Naive thymus-derived CD8-positive, alpha-beta T cell (primary cell): ENCODE measurements around the gene GBGT1. TPM values are rescaled to one million over a fixed set of nuclear protein-coding genes. Genes with fewer than 3 reads are reported as not detected.

Experiments
- ATAC-seq, 2 donors: fragments of 150-1000 bp; cut with Tn5 transposase in 1 of 2; sonication (Bioruptor Pico), chemical (Tn5 transposase) in 1 of 2; 1 replicate in 1 of 2; 2 replicates in 1 of 2; pipeline ENCODE4 v1.10.0; 2021; ENCODE audit warnings: mild to moderate bottlenecking in 2 of 2, moderate library complexity in 2 of 2
- POLR2A ChIA-PET: fragments of 350-600 bp; sonication (Branson Sonifier 250); formaldehyde crosslinking; loops from one replicate; lab custom pipeline; 2021; ENCODE audit warnings: antibody characterized with exemption; lab: Charles Lee
- DNase-seq, 10 donors: peaks; one replicate each; pipeline versions ENCODE4 v3.0.0 to v3.0.0-alpha.2; 2020 to 2022
- H3K27ac Mint-ChIP-seq, 10 donors: one replicate each; pipeline ENCODE4 v1.8.0; 2020 to 2022; ENCODE audit warnings: mild to moderate bottlenecking in 10 of 10, mixed read lengths in 10 of 10, moderate library complexity in 4 of 10, inconsistent platforms in 1 of 10
- H3K27me3 Mint-ChIP-seq, 5 donors: one replicate each; pipeline ENCODE4 v1.8.0; 2021 to 2022; ENCODE audit warnings: mixed read lengths in 5 of 5
- H3K36me3 Mint-ChIP-seq, 3 donors: one replicate each; pipeline ENCODE4 v1.8.0; 2020 to 2022; ENCODE audit warnings: mixed read lengths in 3 of 3, mild to moderate bottlenecking in 2 of 3, inconsistent platforms in 1 of 3
- H3K4me1 Mint-ChIP-seq, 4 donors: one replicate each; pipeline ENCODE4 v1.8.0; 2021 to 2022; ENCODE audit warnings: mixed read lengths in 4 of 4
- H3K4me3 Mint-ChIP-seq, 10 donors: one replicate each; pipeline ENCODE4 v1.8.0; 2020 to 2022; ENCODE audit warnings: mild to moderate bottlenecking in 10 of 10, mixed read lengths in 10 of 10, moderate library complexity in 6 of 10, inconsistent platforms in 1 of 10
- H3K9me3 Mint-ChIP-seq, 9 donors: one replicate each; pipeline ENCODE4 v1.8.0; 2020 to 2022; ENCODE audit warnings: mixed read lengths in 9 of 9, mild to moderate bottlenecking in 3 of 9, inconsistent platforms in 1 of 9, moderate library complexity in 1 of 9
- polyA plus RNA-seq, 3 donors: library from polyadenylated mRNA; unstranded; fragments of 300-500 nt; fragmentation: Illumina TruSeq; gene quantifications; one replicate each; pipeline ENCODE4 v1.2.3, GENCODE V29; 2021
- total RNA-seq, 8 experiments: library from RNA in 2 of 8; stranded (reverse) in 2 of 8; gene quantifications; one replicate each; pipeline ENCODE4 v1.2.3 and lab custom pipeline; 2021 to 2026

GBGT1 gene
- total and polyA plus RNA-seq, 5 experiments from 2014 or later, result 4.1 to 4.9 TPM; not detected in 3

DNA sequence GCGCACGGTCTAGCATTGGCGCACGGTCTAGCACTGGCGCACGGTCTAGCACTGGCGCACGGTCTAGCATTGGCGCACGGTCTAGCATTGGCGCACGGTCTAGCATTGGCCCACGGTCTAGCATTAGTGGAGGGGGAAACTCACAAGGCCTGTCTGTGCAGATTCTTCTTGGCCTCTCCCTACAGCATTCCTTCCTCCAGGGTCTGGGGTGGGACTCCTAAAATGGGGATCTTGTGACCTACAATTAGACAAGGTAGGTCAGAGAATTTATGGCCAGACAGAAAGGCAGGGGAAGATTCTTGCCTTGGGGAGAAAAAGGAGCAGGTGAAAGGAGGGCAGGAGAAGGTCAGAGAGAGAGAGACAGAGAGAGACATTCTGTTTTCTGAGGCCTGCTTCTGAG lies 5.4 kb upstream of the GBGT1 start:
- H3K27me3 Mint-ChIP-seq, result peaks cover 0 to 1% (median 0%) of the 10 kb centered on the region in 5 donors
- POLR2A ChIA-PET, result no interaction called here

GRCh38 chr9:133168432-133168831 lies 4.7 kb upstream of the GBGT1 start:
- peaks cover 0 to 1% (median 0%) of the 10 kb centered on the region in 5 donors for H3K27me3 Mint-ChIP-seq
- H3K9me3 Mint-ChIP-seq, result no peaks in the 10 kb centered on the region
- no peak overlapping the region for H3K4me3 Mint-ChIP-seq
- POLR2A ChIA-PET, result no interaction called here
- ATAC-seq (no peak), DNase-seq (no peak)
- no peak overlapping the region for H3K27ac Mint-ChIP-seq
- H3K4me1 Mint-ChIP-seq, result peaks cover 1 to 9% (median 5%) of the 10 kb centered on the region in 4 donors
- H3K36me3 Mint-ChIP-seq, result no peaks in the 10 kb centered on the region

More for the DNA sequence above, 5.4 kb upstream of the GBGT1 start:
- ATAC-seq (no peak), DNase-seq (no peak)
- peaks cover 0 to 6% (median under 1%) of the 10 kb centered on the region in 4 donors for H3K4me1 Mint-ChIP-seq
- H3K9me3 Mint-ChIP-seq, result no peaks in the 10 kb centered on the region
- H3K27ac Mint-ChIP-seq, result peak overlapping the region in 1 of 10 donors; percentile 55
- no peaks in the 10 kb centered on the region for H3K36me3 Mint-ChIP-seq
- H3K4me3 Mint-ChIP-seq, result no peak overlapping the region

- Mint-ChIP-seq H3K27ac (no peak overlapping the region), H3K9me3 (no peaks in the 10 kb centered on the region), H3K4me1 (peaks cover 1 to 9% (median 5%) of the 10 kb centered on the region in 4 donors), H3K27me3 (peaks cover 0 to 1% (median 0%) of the 10 kb centered on the region in 5 donors), H3K4me3 (no peak overlapping the region), H3K36me3 (no peaks in the 10 kb centered on the region)
- POLR2A ChIA-PET, result no interaction called here
- ATAC-seq, result no peak
- no peak for DNase-seq
Observed at GRCh38 chr9:133167769-133168168, 4.1 kb upstream of the GBGT1 start.

- no peak for DNase-seq
- POLR2A ChIA-PET, result no interaction called here
- H3K36me3 Mint-ChIP-seq, result no peaks in the 10 kb centered on the region
- peaks cover 0 to 2% (median 0%) of the 10 kb centered on the region in 5 donors for H3K27me3 Mint-ChIP-seq
- peaks cover 1 to 9% (median 5%) of the 10 kb centered on the region in 4 donors for H3K4me1 Mint-ChIP-seq
- no peak for ATAC-seq
- H3K9me3 Mint-ChIP-seq, result no peaks in the 10 kb centered on the region
- H3K4me3 Mint-ChIP-seq, result no peak overlapping the region
- H3K27ac Mint-ChIP-seq, result no peak overlapping the region
Observed at GRCh38 chr9:133167096-133167730, 3.5 kb upstream of the GBGT1 start.

GRCh38 chr9:133166392-133166791 lies 2.7 kb upstream of the GBGT1 start:
- ATAC-seq, result no peak
- Mint-ChIP-seq H3K4me1 (peaks cover 1 to 13% (median 5%) of the 10 kb centered on the region in 4 donors), H3K36me3 (no peaks in the 10 kb centered on the region), H3K9me3 (no peaks in the 10 kb centered on the region), H3K27me3 (peaks cover 0 to 4% (median 1%) of the 10 kb centered on the region in 5 donors), H3K4me3 (no peak overlapping the region), H3K27ac (peak overlapping the region in 1 of 10 donors; percentile 31)
- POLR2A ChIA-PET, result no interaction called here
- DNase-seq, result no peak

DNA sequence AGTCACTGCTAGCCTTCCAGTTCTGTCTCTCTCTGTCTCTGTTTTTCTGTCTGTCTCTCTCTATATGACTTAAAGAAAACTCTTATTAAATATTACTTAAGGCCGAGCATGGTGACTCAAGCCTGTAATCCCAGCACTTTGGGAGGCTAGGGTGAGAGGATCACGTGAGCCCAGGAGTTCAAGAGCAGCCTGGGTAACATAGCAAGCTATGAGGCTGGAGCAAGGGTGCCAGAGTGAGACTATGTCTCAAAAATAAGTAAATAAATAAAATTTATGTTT lies 1.7 kb upstream of the GBGT1 start:
- DNase-seq (no peak), ATAC-seq (no peak)
- no peaks in the 10 kb centered on the region for H3K9me3 Mint-ChIP-seq
- H3K27ac Mint-ChIP-seq, result no peak overlapping the region
- no peaks in the 10 kb centered on the region for H3K36me3 Mint-ChIP-seq
- H3K4me1 Mint-ChIP-seq, result peaks cover 1 to 15% (median 6%) of the 10 kb centered on the region in 4 donors
- H3K27me3 Mint-ChIP-seq, result peaks cover 0 to 4% (median 2%) of the 10 kb centered on the region in 5 donors
- H3K4me3 Mint-ChIP-seq, result peak overlapping the region in 1 of 10 donors; percentile 29
- POLR2A ChIA-PET, result no interaction called here

- Mint-ChIP-seq H3K4me3 (peak overlapping the region; percentile 58 to 84 (median 72)), H3K27ac (no peak overlapping the region), H3K9me3 (no peaks in the 10 kb centered on the region), H3K36me3 (no peaks in the 10 kb centered on the region), H3K27me3 (peaks cover 0 to 4% (median 2%) of the 10 kb centered on the region in 5 donors), H3K4me1 (peaks cover 1 to 15% (median 7%) of the 10 kb centered on the region in 4 donors)
- POLR2A ChIA-PET, result interaction anchor here (1.5 kb wide), 1 partner anchor 17 kb away, joined by 3 read pairs; no protein-coding TSS in a partner anchor
- DNase-seq (no peak), ATAC-seq (no peak)
Observed at GRCh38 chr9:133164191-133164590, 477 bp upstream of the GBGT1 start.

GRCh38 chr9:133162861-133163503 lies 732 bp downstream of the GBGT1 start:
- Mint-ChIP-seq H3K27ac (peak overlapping the region in 1 of 10 donors; percentile 62), H3K36me3 (no peaks in the 10 kb centered on the region), H3K27me3 (peaks cover 0 to 4% (median 2%) of the 10 kb centered on the region in 5 donors), H3K4me3 (peak overlapping the region in 6 of 10 donors; percentile 23 to 77 (median 56)), H3K9me3 (no peaks in the 10 kb centered on the region), H3K4me1 (peaks cover 1 to 15% (median 7%) of the 10 kb centered on the region in 4 donors)
- DNase-seq (no peak), ATAC-seq (peak in 1 of 2 donors; percentile 8)
- POLR2A ChIA-PET, result interaction anchor here (1.5 kb wide), 1 partner anchor 15 kb away, joined by 3 read pairs; no protein-coding TSS in a partner anchor

DNA sequence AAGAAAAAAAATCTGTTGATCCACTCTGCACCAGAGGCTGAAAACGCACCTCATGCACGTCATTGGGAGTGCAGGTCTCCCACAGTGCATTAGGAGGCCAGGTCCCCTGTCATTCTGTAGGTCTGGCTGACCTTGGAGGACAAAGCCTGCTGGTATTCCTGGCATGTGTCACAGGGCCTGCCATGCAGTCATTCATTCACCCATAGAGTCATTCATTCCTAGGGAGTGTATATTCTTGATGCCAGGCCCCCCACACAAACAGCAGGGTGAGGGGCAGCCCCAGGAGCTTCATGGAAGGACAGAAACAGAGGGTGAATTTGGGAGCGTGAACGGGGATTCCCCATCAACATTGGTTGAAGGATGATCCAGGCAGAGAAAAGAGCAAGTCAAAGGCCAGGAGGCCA lies 2.2 kb downstream of the GBGT1 start:
- POLR2A ChIA-PET, result no interaction called here
- Mint-ChIP-seq H3K4me1 (peaks cover 1 to 15% (median 7%) of the 10 kb centered on the region in 4 donors), H3K9me3 (no peaks in the 10 kb centered on the region), H3K27ac (peak overlapping the region in 1 of 10 donors; percentile 72), H3K36me3 (no peaks in the 10 kb centered on the region), H3K27me3 (peaks cover 0 to 4% (median 2%) of the 10 kb centered on the region in 5 donors), H3K4me3 (peak overlapping the region in 8 of 10 donors; percentile 7 to 74 (median 45))
- DNase-seq (no peak), ATAC-seq (no peak)

DNA sequence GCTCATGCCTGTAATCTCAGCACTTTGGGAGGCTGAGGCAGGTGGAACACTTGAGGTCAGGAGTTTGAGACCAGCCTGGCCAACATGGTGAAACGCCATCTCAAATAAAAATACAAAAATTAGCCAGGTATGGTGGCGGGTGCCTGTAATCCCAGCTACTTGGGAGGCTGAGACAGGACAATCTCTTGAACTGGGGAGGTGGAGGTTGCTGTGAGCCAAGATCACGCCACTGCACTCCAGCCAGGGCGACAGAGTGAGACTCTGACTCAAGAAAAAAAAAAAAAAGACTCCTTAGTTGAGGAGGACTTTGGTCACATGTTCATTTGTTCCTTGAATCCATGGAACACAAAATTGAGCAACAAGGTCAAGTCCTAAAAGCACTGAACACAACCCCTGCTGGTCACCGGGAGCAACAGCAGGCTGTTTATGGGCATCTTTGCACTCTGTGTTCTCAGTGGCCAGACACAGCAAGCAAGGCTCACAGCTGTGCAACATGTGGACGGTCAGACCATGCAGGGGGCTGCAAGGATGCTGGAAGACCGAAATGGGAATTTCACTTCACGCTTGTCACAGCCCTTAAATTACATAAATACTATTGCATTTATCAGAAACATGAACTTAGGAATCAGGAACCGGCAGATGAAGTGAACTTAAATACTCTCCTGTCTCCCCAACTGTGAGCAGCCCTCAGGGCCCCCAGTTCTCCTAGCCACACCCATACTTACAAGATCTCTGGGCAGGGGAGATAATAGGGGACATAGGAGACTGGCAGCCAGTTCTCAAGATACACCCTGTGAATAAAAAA lies 2.8 kb downstream of the GBGT1 start:
- Mint-ChIP-seq H3K36me3 (no peaks in the 10 kb centered on the region), H3K27ac (peak overlapping the region in 2 of 10 donors; percentile 14 to 31), H3K4me3 (peak overlapping the region in 4 of 10 donors; percentile 33 to 71 (median 48)), H3K4me1 (peaks cover 1 to 15% (median 7%) of the 10 kb centered on the region in 4 donors), H3K9me3 (no peaks in the 10 kb centered on the region), H3K27me3 (peaks cover 0 to 4% (median 2%) of the 10 kb centered on the region in 5 donors)
- peak; percentile 76 to 81 for ATAC-seq
- POLR2A ChIA-PET, result no interaction called here
- DNase-seq, result peak in 3 of 10 donors; percentile 29 to 35 (median 33)

DNA sequence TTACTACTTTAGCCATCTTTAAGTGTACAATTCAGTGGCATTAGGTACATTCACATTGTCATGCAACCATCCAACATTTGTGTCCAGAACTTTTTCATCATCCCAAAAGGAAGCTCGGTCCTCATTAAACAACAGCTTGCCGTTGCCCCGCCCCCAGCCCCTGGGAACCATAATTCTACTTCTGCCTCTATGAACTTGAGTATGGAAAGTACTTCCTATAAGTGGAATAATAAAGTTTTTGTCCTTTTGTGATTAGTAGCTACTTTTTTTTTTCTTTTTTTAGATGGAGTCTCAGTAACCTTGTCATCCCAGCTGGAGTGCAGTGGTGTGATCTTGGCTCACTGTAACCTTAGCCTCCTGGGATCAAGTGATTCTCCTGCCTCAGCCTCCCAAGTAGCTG lies 5.0 kb downstream of the GBGT1 start:
- peak overlapping the region in 1 of 10 donors; percentile 27 for H3K27ac Mint-ChIP-seq
- POLR2A ChIA-PET, result no interaction called here

DNA sequence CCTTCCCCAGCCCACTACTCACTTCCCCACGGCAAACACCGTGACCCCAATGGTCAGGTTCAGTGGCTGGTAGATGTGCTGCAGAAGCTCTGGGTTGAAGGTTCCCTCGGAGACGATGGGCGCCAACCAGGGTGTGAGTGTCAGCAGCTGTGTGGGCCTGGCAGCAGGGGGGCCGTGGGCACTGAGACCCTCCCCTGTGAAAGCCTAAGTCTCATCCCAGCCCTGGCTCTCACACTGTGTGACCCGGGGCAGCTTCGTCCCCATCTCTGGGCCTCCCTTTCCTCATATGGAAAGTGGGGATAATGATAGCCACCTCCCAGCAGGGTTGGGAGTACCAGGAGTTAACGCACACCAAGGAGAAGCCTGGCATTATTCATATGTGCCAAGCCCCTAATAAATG lies 8.6 kb downstream of the GBGT1 start:
- peak overlapping the region in 1 of 10 donors; percentile 73 for H3K27ac Mint-ChIP-seq
- H3K4me1 Mint-ChIP-seq, result peaks cover 0 to 3% (median under 1%) of the 10 kb centered on the region in 4 donors
- peak in 1 of 10 donors; percentile 38 for DNase-seq
- POLR2A ChIA-PET, result interaction anchor here (1.5 kb wide), 1 partner anchor 47 kb away, joined by 4 read pairs; no protein-coding TSS in a partner anchor
- ATAC-seq, result no peak
- no peaks in the 10 kb centered on the region for H3K36me3 Mint-ChIP-seq
- H3K9me3 Mint-ChIP-seq, result no peaks in the 10 kb centered on the region
- H3K4me3 Mint-ChIP-seq, result no peak overlapping the region
- H3K27me3 Mint-ChIP-seq, result no peaks in the 10 kb centered on the region

More for the DNA sequence above, 5.0 kb downstream of the GBGT1 start:
- Mint-ChIP-seq H3K36me3 (no peaks in the 10 kb centered on the region), H3K4me3 (no peak overlapping the region), H3K4me1 (peaks cover 0 to 9% (median 3%) of the 10 kb centered on the region in 4 donors), H3K9me3 (no peaks in the 10 kb centered on the region), H3K27me3 (peaks cover 0 to 4% (median 2%) of the 10 kb centered on the region in 5 donors)
- ATAC-seq (no peak), DNase-seq (no peak)
